GM12875 (cell line): ENCODE data around the gene SMIM21.

Experiments
- H3K4me3 ChIP-seq: one replicate; pipeline ENCODE4 v1.5.1; 2011; ENCODE audit warnings: low read depth, low read length, control low read depth
- TF ChIP-seq, protein P1 (sequence below): IDR thresholded peaks from 2 replicates; pipeline ENCODE4 v1.5.1; 2011; ENCODE audit warnings: low read depth, mild to moderate bottlenecking, control low read depth, inconsistent platforms, low read length, moderate library complexity, borderline replicate concordance; ENCODE audit not compliant: insufficient read depth

The SMIM21 gene

DNA sequence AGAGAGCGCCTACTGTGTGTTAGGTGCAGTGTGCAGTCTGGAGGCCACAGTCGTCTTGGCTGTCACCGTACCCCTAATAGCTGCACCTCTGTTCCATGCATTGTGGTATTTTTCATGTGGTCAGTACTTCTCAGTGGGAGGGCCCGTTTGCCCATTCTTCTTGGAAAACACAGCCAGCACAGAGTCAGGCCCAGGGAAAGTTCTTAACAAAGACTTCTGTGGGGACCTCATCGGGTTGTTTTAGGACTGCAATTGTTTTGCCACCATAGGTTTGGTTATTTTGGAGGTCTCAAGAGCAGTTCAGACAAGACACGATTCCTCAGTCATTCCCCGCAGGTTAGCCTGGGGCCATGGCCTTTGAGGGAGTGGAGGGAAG lies 62.3 kb downstream of the SMIM21 start:
- H3K4me3 ChIP-seq, result no peak overlapping the region
- TF ChIP-seq, protein P1, sequence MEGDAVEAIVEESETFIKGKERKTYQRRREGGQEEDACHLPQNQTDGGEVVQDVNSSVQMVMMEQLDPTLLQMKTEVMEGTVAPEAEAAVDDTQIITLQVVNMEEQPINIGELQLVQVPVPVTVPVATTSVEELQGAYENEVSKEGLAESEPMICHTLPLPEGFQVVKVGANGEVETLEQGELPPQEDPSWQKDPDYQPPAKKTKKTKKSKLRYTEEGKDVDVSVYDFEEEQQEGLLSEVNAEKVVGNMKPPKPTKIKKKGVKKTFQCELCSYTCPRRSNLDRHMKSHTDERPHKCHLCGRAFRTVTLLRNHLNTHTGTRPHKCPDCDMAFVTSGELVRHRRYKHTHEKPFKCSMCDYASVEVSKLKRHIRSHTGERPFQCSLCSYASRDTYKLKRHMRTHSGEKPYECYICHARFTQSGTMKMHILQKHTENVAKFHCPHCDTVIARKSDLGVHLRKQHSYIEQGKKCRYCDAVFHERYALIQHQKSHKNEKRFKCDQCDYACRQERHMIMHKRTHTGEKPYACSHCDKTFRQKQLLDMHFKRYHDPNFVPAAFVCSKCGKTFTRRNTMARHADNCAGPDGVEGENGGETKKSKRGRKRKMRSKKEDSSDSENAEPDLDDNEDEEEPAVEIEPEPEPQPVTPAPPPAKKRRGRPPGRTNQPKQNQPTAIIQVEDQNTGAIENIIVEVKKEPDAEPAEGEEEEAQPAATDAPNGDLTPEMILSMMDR, result no peak

DNA sequence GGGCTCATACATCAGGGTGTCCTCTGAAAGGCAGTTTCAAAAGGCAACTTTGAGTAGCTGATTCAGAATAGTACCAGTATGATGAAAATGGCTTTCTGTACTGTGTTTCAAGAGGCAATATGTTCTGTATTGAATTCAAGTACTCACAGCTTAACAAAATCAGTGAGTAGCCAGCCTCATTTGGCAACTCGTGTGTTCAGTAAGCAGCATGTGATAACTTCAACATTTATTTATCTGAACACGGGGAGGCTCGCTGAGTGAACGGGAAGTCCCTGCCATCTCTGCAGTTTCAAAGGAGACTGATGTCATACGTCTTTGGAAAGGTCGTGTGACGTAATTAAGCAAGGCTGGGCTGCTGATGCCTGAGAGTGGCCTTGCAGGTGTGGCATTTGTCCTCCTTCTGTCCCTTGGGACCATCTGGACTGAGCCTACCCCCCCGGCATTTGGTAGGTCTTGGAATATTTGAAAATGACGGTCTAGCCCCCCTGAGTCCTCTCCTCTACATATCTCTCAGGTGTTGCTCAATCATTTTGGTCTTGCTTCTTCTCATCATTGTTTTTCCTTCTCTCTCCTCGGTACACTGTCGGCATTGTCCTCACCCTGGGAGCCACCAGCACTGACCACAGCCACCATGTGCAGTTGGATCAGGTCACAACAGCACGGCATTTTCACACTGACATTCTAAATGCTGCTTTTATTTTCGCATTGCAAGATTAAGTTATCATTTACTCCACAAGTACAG lies 62.8 kb downstream of the SMIM21 start:
- TF ChIP-seq, protein P1, result no peak
- no peak overlapping the region for H3K4me3 ChIP-seq

DNA sequence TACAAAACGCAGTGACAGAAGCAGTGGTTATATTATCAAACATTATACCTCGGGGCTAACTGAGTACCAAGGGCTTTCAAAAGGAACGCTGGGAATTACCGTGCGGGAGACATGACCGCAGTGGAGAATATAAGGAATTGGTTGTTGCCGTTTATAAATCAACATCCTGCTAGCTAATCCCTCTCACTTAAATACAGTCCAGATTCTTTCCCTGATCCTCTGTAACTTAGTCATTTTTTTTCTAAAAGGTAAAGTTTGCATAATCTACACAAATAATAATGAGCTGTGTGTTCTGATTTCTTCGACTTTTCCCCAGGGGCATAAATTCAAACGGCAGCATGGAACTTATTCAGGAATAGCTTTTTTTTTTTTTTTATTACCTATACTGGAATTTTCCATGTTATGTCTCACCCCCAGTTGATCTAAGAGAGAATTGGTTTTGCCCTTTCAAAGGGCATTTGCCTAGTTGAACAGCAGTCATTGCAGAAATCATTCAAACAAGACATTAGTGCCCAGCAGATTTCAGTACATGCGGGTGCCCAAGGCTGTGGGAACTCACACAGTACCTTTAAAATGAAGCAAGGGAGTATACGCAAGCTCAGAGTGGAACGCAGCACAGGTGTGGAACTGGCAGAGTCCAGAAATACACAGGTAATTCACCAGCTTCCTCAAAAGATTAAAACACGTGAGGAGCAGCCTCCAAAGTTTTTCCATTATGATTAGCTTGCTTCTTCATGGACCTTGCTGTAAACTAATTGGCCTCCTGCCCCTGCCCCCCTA lies 63.9 kb downstream of the SMIM21 start:
- H3K4me3 ChIP-seq, result no peak overlapping the region
- TF ChIP-seq, protein P1, result no peak

DNA sequence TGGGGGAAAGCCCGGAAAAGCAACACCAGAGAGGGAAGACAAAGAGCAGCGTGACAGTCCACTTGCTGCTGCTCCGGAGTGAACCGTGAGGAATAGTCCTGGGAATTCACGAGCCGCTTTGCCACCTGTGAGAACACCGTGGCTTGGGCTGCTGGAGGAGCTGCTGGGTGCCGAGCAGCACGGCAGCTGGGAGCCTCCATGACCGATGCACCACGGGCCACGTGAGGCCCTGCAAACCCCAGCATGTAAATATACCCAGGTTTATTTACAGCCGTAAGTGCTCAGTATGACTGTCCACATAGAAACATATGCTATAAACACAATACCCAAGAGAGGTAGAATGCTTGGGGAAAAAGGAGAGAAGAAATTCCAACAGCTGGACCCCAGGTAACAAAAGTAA lies 65.1 kb downstream of the SMIM21 start:
- no peak overlapping the region for H3K4me3 ChIP-seq
- TF ChIP-seq, protein P1, result no peak

DNA sequence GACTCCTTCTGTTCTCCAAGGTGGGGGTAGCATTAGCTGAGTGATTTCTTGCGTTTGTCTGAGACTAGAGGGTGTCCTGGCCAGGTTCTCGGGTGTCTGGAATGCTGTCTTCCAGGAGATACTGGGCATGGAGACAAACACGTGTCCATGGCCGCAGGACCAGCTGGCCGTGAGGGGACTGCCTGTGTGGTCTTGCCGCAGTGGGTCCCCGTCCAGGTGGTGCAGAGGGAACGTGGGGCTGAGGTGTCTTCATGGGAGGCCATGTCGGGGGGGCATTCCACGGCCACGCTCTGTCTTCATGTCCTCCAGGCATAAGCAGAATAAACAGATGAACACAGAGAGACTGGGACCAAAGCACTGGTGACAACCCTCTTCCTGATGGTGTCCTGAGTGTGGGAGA lies 66.6 kb downstream of the SMIM21 start:
- TF ChIP-seq, protein P1, result no peak

DNA sequence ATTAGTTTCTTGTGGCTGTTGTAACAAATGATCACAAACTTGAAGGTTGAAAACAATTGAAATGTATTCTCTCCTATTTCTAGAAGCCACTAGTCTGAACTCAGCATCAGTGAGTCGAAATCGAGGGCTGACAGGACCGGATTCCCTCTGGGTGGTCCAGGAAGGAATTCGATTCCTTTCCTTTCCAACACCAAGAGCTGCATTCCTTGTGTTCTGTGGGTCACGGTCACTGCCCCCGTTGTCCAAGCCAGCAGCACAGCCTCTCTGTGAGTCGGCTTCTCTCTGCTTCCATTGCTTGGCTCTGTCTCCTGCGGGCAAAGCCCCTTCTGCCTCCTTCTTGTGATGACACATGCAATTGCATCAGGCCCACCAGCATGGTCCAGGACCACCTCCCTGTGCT lies 67.3 kb downstream of the SMIM21 start:
- H3K4me3 ChIP-seq, result no peak overlapping the region
- TF ChIP-seq, protein P1, result no peak

More for the DNA sequence above, 66.6 kb downstream of the SMIM21 start:
- no peak overlapping the region for H3K4me3 ChIP-seq
